ENCODE measurements around the gene ANKRD13C.
"Not testable (repeated sequence)": the region's sequence is repeated elsewhere in the genome, so short reads cannot be mapped to it uniquely, and the experiment has no call there.

- not testable (repeated sequence) for TF ChIP-seq CTCF (conservative IDR thresholded peaks at IDR 0.05); ZFX (IDR thresholded peaks at IDR 0.05)
These were observed 17.1 kb upstream of the ANKRD13C start for GRCh38 chr1:70371586-70371985.

Measured in C4-2B (cell line).